K562 (cell line): Measurements from ENCODE around the gene TMPO. TPM values are rescaled to one million over a fixed set of nuclear protein-coding genes. Genes with fewer than 3 reads are reported as not detected.

Experiments
- ARNT ChIP-seq, 2 experiments: fragments of 450-650 bp; IDR thresholded peaks; 2 replicates each; pipeline ENCODE4 v1.6.1; 2016; ENCODE audit warnings: mild to moderate bottlenecking in 1 of 2
- CHAMP1 ChIP-seq: fragments of 450-650 bp; IDR thresholded peaks from 2 replicates; pipeline ENCODE4 v1.6.1; 2016; ENCODE audit warnings: mild to moderate bottlenecking
- CREB1 ChIP-seq, 2 experiments: sonication (generic) in 1 of 2; formaldehyde crosslinking in 1 of 2; IDR thresholded peaks; 2 replicates each; pipeline versions ENCODE4 v1.6.1 to v1.8.0; 2012 to 2022; ENCODE audit warnings: inconsistent platforms in 1 of 2, mild to moderate bottlenecking in 1 of 2, missing genetic modification reagents in 1 of 2, moderate library complexity in 1 of 2
- E2F3 ChIP-seq: fragments of 250-450 bp; sonication (Bioruptor Pico); IDR thresholded peaks from 2 replicates; pipeline ENCODE4 v1.4.0; 2020; ENCODE audit warnings: mild to moderate bottlenecking
- EGR1 ChIP-seq: fragments of 450-650 bp; conservative IDR thresholded peaks from 2 replicates; pipeline ENCODE4 v1.6.1; 2017; ENCODE audit warnings: mild to moderate bottlenecking
- ELF2 ChIP-seq: fragments of 250-450 bp; sonication (Bioruptor Pico); IDR thresholded peaks from 2 replicates; pipeline ENCODE4 v1.5.0; 2021; ENCODE audit warnings: mild to moderate bottlenecking
- GABPB2 ChIP-seq: fragments of 250-450 bp; sonication (Bioruptor Pico); conservative IDR thresholded peaks from 2 replicates; pipeline ENCODE4 v1.5.1; 2021; ENCODE audit warnings: mild to moderate bottlenecking
- HNRNPH1 ChIP-seq: fragments of 200-400 bp; formaldehyde crosslinking; optimal IDR thresholded peaks from 2 replicates; pipeline ENCODE3; 2017; ENCODE audit warnings: low read depth, mild to moderate bottlenecking, low read length, moderate library complexity
- ILF3 ChIP-seq: fragments of 450-650 bp; IDR thresholded peaks from 2 replicates; pipeline ENCODE4 v1.6.1; 2018; ENCODE audit warnings: antibody characterized with exemption, mild to moderate bottlenecking, moderate library complexity, borderline replicate concordance
- JUNB ChIP-seq: fragments of 450-650 bp; formaldehyde crosslinking; conservative IDR thresholded peaks from 2 replicates; pipeline ENCODE4 v1.4.0; 2020; ENCODE audit warnings: mild to moderate bottlenecking
- NFXL1 ChIP-seq: fragments of 450-650 bp; formaldehyde crosslinking; IDR thresholded peaks from 2 replicates; pipeline ENCODE4 v1.4.0; 2021; ENCODE audit warnings: mild to moderate bottlenecking
- NONO ChIP-seq, 2 experiments: fragments of 200-400 bp in 1 of 2; fragments of 450-650 bp in 1 of 2; formaldehyde crosslinking in 1 of 2; IDR thresholded peaks; 2 replicates each; pipeline ENCODE4 v1.6.1; 2017; ENCODE audit warnings: low read depth in 2 of 2, mild to moderate bottlenecking in 2 of 2, moderate library complexity in 2 of 2, low read length in 1 of 2
- POLR3G ChIP-seq: IDR thresholded peaks from 2 replicates; pipeline ENCODE4 v1.6.1; 2011; ENCODE audit not compliant: insufficient read length, insufficient replicate concordance; ENCODE audit errors: extremely low read depth
- RBM25 ChIP-seq: fragments of 200-400 bp; formaldehyde crosslinking; IDR thresholded peaks from 2 replicates; pipeline ENCODE4 v1.6.1; 2018; ENCODE audit warnings: low read length, low read depth, moderate library complexity; ENCODE audit not compliant: severe bottlenecking
- SRSF1 ChIP-seq: fragments of 200-400 bp; formaldehyde crosslinking; IDR thresholded peaks from 2 replicates; pipeline ENCODE4 v1.6.1; 2017; ENCODE audit warnings: mild to moderate bottlenecking, low read depth, low read length, moderate library complexity
- ZNF124 ChIP-seq: sonication (generic); formaldehyde crosslinking; IDR thresholded peaks from 2 replicates; pipeline ENCODE4 v1.8.1; 2022; ENCODE audit warnings: missing genetic modification reagents
- ZNF184 ChIP-seq: sonication (generic); formaldehyde crosslinking; IDR thresholded peaks from 2 replicates; pipeline ENCODE4 v1.5.0; 2020; ENCODE audit warnings: missing genetic modification reagents
- ZNF407 ChIP-seq: fragments of 450-650 bp; IDR thresholded peaks from 2 replicates; pipeline ENCODE4 v1.6.1; 2016; ENCODE audit warnings: low read depth
- polyA plus RNA-seq, 8 experiments: library from polyadenylated mRNA; depleted of rRNA in 4 of 8; stranded (reverse) in 5 of 8; unstranded in 3 of 8; fragments of >200 nt; fragmentation: Nextera tagmentation in 2 of 8; fragmentation: Illumina TruSeq in 1 of 8; extraction: Ambion mirVana in 2 of 8; extraction: Trizol in 1 of 8; gene quantifications; 2 replicates each; pipeline versions ENCODE4 v1.2.1 to v1.2.3, GENCODE V29; 2011 to 2014; ENCODE audit warnings: inconsistent platforms in 1 of 8, missing spikeins in 1 of 8
- total RNA-seq, 7 experiments: library from RNA; depleted of rRNA in 6 of 7; stranded (reverse); fragments of >200 nt in 6 of 7; fragmentation: Illumina TruSeq in 2 of 7; extraction: Trizol in 2 of 7; gene quantifications; 2 replicates each; pipeline versions ENCODE4 v1.2.1 to v1.2.3, GENCODE V29; 2011 to 2021; ENCODE audit warnings: low replicate concordance in 1 of 7

TMPO gene
- total and polyA plus RNA-seq, 9 of the 15 experiments (the other 6 are each of a cell fraction or from before 2014, with no cell fraction given): 62.1 to 263 (median 182) TPM

GRCh38 chr12:98503592-98504367 is 11.6 kb upstream of the TMPO start (continued):
- peak; percentile 86 for TF ChIP-seq CHAMP1
- no peak for TF ChIP-seq ELF2
- 0 out of 2 replicates have a peak, but pooled peaks have one; percentile 5 for TF ChIP-seq ILF3
- TF ChIP-seq POLR3G: peak; percentile 50
- no peak for TF ChIP-seq SRSF1
- TF ChIP-seq ZNF184 (CRISPR knock-in tag): no peak
- TF ChIP-seq E2F3 (CRISPR knock-in tag): no peak
- no peak for TF ChIP-seq NONO (IDR thresholded peaks at IDR 0.05; ENCODE audit: low read depth in 2 of 2, low read length in 1 of 2)
- no peak for TF ChIP-seq GABPB2 (CRISPR knock-in tag)
- peak; percentile 72 for TF ChIP-seq ZNF407
- no peak; the same call in 1 of the 2 replicates for TF ChIP-seq EGR1
- TF ChIP-seq ARNT (IDR thresholded peaks at IDR 0.05): peak; percentile 69 to 98
- TF ChIP-seq ZNF124 (CRISPR knock-in tag): no peak
- TF ChIP-seq HNRNPH1: no peak
- peak; percentile 46 for TF ChIP-seq RBM25
- TF ChIP-seq NFXL1 (CRISPR knock-in tag): no peak
- peak; percentile 24 for TF ChIP-seq CREB1 (IDR thresholded peaks at IDR 0.05)
- TF ChIP-seq CREB1 (CRISPR knock-in tag; IDR thresholded peaks at IDR 0.05): no peak; the same call in 1 of the 2 replicates
- TF ChIP-seq JUNB (CRISPR knock-in tag): no peak
